ENCODE results near the gene AARS2.
"Not testable (repeated sequence)": the region's sequence is repeated elsewhere in the genome, so short reads cannot be mapped to it uniquely, and the experiment has no call there.

DNA sequence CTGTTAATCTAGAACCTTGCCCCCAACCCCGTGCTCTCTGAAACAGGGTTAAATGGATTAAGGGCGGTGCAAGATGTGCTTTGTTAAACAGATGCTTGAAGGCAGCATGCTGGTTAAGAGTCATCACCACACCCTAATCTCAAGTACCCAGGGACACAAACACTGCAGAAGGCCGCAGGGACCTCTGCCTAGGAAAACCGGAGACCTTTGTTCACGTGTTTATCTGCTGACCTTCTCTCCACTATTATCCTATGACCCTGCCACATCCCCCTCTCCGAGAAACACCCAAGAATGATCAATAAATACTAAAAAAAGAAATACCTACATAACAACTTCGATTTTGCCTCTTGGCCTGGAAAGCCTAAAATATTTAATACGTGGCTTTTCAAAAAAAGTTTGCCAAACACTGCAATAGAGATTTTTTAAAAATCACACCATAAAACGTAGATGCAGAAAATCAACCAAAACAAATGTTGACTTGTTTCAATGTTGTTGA is 4.0 kb upstream of the AARS2 start:
- TF ChIP-seq CTCF, POLR2AphosphoS5 (IDR thresholded peaks at IDR 0.05): not testable (repeated sequence)
